Kidney epithelial cell (primary cell): ENCODE data around the gene KRT6A. TPM values are rescaled to one million over a fixed set of nuclear protein-coding genes. Genes with fewer than 3 reads are reported as not detected.

Source experiments
- DNase-seq: peaks from one replicate; pipeline ENCODE4 v3.0.0-alpha.2; 2010; ENCODE audit warnings: low read depth
- H3K27me3 ChIP-seq: 2 replicates; pipeline ENCODE4 v1.6.0; 2011; ENCODE audit warnings: low read length; ENCODE audit not compliant: control insufficient read depth, insufficient read depth
- H3K36me3 ChIP-seq: 2 replicates; pipeline ENCODE4 v1.5.1; 2011; ENCODE audit warnings: low read length; ENCODE audit not compliant: control insufficient read depth, insufficient read depth
- H3K4me3 ChIP-seq: 2 replicates; pipeline ENCODE4 v1.5.1; 2011; ENCODE audit warnings: low read depth, mild to moderate bottlenecking, control low read depth, low read length
- CTCF ChIP-seq: IDR thresholded peaks from 2 replicates; pipeline ENCODE4 v1.5.1; 2011; ENCODE audit warnings: mild to moderate bottlenecking, moderate library complexity, low read length, control low read depth, inconsistent platforms; ENCODE audit not compliant: insufficient read depth, poor library complexity, severe bottlenecking
- total RNA-seq: library from RNA; depleted of rRNA; stranded (reverse); fragments of >200 nt; gene quantifications from 2 replicates; pipeline ENCODE4 v1.2.3, GENCODE V29; 2015

Gene KRT6A
- total RNA-seq, 1 donor from 2014 or later: 0.21 TPM

GRCh38 chr12:52440821-52441319 lies 52.2 kb downstream of the KRT6A start:
- no peak for DNase-seq
- Histone ChIP-seq H3K27me3 (no peaks in the 10 kb centered on the region), H3K4me3 (no peak overlapping the region), H3K36me3 (no peaks in the 10 kb centered on the region)
- no peak for TF ChIP-seq CTCF

- DNase-seq: no peak
These were observed 53.2 kb downstream of the KRT6A start for GRCh38 chr12:52439845-52440244.

GRCh38 chr12:52439420-52439819 lies 53.6 kb downstream of the KRT6A start:
- Histone ChIP-seq H3K36me3 (no peaks in the 10 kb centered on the region), H3K4me3 (no peak overlapping the region), H3K27me3 (no peaks in the 10 kb centered on the region)
- no peak for TF ChIP-seq CTCF
- no peak for DNase-seq

More at GRCh38 chr12:52439845-52440244, 53.2 kb downstream of the KRT6A start:
- Histone ChIP-seq H3K27me3 (no peaks in the 10 kb centered on the region), H3K36me3 (no peaks in the 10 kb centered on the region), H3K4me3 (no peak overlapping the region)
- TF ChIP-seq CTCF: no peak

GRCh38 chr12:52438305-52439301 lies 54.5 kb downstream of the KRT6A start:
- DNase-seq: no peak
- H3K36me3 ChIP-seq: no peaks in the 10 kb centered on the region
- no peak overlapping the region for H3K4me3 ChIP-seq
- TF ChIP-seq CTCF: no peak
- no peaks in the 10 kb centered on the region for H3K27me3 ChIP-seq

- H3K4me3 ChIP-seq: no peak overlapping the region
- no peaks in the 10 kb centered on the region for H3K36me3 ChIP-seq
- no peak for DNase-seq
- H3K27me3 ChIP-seq: no peaks in the 10 kb centered on the region
- no peak for TF ChIP-seq CTCF
These were observed 55.5 kb downstream of the KRT6A start for GRCh38 chr12:52437508-52437907.

Other genes starting within 250 kb of the KRT6A start
- gene KRT86, start 218.6 kb downstream of the KRT6A start, total RNA-seq: 6.9 and 9.2 TPM in 2 replicates
- gene KRT81, start 201.7 kb downstream of the KRT6A start, total RNA-seq: 239 and 244 TPM in 2 replicates
- gene KRT83, start 171.9 kb downstream of the KRT6A start, total RNA-seq: not detected in 2 replicates
- gene KRT85, start 125.8 kb downstream of the KRT6A start, total RNA-seq: not detected in 2 replicates
- gene KRT84, start 107.6 kb downstream of the KRT6A start, total RNA-seq: not detected in 2 replicates
- not detected in 2 replicates for gene KRT82, start 86.9 kb downstream of the KRT6A start, total RNA-seq
- gene KRT75, start 58.9 kb downstream of the KRT6A start, total RNA-seq: not detected in 2 replicates
- not detected in 2 replicates for gene KRT6B, start 41.1 kb downstream of the KRT6A start, total RNA-seq
- not detected in 2 replicates for gene KRT6C, start 19.5 kb downstream of the KRT6A start, total RNA-seq
- gene KRT5, start 27.1 kb upstream of the KRT6A start, total RNA-seq: not detected in 2 replicates
- not detected in 2 replicates for gene KRT71, start 59.9 kb upstream of the KRT6A start, total RNA-seq
- gene KRT74, start 80.6 kb upstream of the KRT6A start, total RNA-seq: not detected in 2 replicates
- gene KRT72, start 108.2 kb upstream of the KRT6A start, total RNA-seq: not detected in 2 replicates
- not detected in 2 replicates for gene KRT73, start 125.3 kb upstream of the KRT6A start, total RNA-seq
- gene KRT2, start 159.0 kb upstream of the KRT6A start, total RNA-seq: not detected in 2 replicates
- not detected in 2 replicates for gene KRT1, start 187.2 kb upstream of the KRT6A start, total RNA-seq
- gene KRT77, start 210.3 kb upstream of the KRT6A start, total RNA-seq: not detected in 2 replicates